UCSD-AML1 (cell line): Measurements from ENCODE around the gene SNU13.
A peak's percentile ranks its signal among the peaks of the same experiment; 100 is the strongest.
"Not testable (repeated sequence)": the region's sequence is repeated elsewhere in the genome, so short reads cannot be mapped to it uniquely, and the experiment has no call there.

Source experiments
- DNase-seq: peaks from one replicate; lab custom pipeline; 2025; ENCODE audit not compliant: unreplicated experiment; lab: John Stamatoyannopoulos, UW

SNU13 gene

DNA sequence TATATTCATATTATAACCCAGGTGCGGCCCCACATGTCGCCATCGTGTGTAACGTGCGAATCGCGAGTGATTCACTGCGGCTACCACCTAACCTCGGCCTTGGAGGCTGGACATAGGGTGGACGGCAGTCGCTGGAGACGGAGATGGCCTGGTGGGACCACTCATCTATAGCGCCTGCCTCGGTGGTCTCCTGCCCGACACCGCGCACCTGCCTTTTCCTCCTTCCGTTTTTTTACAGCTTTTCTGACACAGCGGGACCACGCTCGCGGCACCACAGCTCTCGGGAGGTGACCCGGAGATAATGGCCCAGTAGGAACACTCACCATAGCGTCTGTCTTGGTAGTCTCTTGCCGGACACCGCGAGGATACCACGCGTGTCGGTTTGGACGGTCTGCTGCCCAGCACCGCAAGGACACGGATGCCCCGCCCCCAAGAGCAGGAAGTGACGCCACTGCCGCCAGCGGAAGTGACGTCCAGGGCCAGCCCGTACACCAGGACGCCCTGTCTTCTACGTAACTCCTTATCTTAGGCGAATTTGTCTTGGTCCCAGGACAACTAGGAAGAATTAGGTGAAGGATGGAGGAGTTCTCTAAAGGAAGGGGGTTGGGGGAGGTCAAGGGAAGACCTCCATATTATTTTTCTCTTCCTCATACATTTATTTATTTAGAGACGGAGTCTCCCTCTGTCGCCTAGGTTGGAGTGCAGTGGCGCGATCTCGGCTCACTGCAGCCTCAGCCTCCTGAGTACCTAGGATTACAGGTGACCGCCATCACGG lies 6.4 kb downstream of the SNU13 start:
- DNase-seq: peak; percentile 81

- no peak for DNase-seq
These were observed 7.1 kb downstream of the SNU13 start for GRCh38 chr22:41681616-41682015.

- DNase-seq: no peak
These were observed 12.5 kb downstream of the SNU13 start for GRCh38 chr22:41676134-41676533.

DNA sequence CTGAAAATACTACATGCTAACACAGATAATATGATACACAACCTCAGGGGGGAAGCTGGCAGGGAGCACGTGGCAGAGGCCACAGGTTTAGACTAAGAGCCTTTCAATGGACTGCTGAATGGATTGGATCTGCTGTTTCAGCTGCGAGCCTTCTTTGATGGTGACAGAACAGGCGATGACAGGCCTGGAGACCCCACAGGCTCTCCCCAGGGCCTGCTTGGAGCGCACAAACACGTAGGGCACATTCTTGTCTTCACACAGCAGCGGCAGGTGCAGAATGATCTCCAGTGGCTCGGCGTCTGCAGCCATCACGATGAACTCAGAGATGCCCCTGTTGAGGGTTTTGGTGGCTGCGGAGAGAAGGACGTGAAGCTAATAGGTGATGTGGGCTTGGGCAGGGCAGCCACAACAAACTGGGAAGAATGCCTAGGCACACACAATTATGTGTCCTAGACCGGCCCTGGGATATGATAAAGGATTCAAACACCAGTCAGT lies 13.8 kb downstream of the SNU13 start:
- DNase-seq: no peak

DNA sequence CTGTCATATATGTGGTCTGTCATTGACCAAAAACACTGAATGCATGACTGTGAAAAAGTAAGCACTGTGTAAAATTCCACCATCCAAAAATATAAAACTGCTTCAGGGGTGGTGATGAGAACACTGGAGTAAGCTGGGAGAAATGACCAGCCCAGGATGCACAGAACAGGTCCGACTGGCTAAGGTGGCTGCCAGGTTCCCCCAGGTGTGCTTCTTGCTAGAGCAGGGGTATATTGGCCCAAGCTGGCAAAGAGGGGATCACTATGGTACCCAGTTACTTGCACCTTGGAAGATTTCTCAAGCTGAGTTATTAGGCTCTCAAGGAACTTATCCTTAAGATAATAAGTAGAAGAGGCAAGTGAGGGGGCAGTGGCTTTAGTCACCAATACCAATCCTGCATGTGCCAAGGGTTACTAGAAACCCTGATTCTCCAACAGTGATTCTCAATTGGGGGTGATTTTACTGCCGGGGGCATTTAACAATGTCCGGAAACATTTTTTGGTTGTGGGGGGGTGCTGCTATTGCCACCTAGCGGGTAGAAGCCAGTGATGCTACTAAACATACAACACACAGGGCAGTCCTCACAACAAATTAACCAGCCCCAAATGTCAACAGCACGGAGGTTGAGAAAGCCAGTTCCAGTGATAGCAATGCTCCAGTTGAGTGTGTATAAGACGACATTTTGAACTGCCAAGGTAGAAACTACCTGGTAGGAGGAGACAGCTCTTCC lies 15.7 kb downstream of the SNU13 start:
- no peak for DNase-seq

DNA sequence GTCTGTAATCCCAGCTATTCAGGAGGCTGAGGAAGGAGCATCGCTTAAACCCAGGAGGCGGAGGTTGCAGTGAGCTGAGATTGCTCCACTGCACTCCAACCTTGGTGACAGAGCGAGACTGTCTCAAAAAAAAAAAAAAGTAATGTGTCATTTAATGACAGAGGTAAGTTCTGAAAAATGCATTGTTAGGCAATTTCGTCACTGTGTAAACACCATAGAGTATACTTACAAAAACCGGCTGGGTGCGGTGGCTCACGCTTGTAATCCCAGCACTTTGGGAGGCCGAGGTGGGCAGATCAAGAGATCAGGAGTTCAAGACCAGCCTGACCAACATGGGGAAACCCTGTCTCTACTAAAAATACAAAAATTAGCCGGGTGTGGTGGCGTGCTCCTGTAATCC lies 16.6 kb downstream of the SNU13 start:
- DNase-seq: not testable (repeated sequence)

DNA sequence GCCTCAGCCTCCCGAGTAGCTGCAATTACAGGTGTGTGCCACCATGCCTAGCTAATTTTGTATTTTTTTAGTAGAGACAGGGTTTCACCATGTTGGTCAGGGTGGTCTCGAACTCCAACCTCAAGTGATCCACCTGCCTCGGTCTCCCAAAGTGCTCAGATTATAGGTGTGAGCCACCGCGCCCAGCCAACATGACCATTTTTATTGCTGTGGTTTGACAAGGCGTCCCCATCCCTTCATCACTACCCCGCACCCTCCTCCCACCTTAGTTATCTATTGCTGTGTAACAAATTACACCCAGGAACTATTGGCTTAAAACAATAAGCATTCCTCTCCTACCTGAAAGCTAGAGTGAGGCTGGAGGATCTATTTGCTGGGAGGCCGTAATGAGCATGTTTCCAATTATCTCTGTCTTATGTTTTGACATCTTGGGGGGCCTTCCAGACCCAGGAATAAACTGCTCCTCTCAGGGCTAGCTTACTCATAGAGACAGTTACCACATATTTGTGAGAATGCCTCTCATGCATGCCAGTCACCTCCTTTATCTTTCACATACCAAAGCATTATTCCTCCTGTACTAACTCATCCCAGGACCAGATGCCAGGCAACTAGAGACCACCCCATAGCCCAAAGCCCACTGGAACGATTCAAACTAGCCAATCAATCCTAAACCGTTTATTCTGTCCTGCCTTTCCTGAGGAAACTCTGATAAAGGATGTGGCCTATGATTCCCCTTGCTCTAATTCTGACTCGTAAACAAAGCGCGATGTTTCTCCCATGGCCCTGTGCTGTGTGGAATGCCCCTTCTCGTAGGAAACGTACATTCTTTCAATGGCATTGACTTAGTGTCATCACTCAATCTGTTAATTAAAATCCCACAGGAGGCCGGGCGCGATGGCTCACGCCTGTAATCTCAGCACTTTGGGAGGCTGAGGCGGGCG lies 19.4 kb downstream of the SNU13 start:
- no peak for DNase-seq

DNA sequence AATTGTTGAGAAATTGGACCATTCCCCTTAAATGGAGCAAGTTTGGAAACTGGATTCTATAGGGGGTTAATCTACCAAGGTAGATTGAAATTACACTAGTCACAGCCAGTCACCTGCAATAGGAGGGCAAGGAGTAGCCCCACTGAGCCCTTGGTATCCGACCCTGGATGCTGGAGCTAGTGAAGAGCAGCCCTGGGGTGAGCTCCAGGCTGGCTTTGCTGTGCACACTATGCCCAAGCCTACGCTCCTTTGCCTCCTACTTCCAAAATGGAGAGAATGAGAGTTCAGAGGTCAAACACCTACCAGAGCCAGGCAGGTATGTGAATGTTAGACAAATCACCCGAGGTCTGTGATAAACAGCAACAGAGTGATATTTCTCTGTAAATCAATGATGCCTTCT lies 23.7 kb downstream of the SNU13 start:
- no peak for DNase-seq

DNA sequence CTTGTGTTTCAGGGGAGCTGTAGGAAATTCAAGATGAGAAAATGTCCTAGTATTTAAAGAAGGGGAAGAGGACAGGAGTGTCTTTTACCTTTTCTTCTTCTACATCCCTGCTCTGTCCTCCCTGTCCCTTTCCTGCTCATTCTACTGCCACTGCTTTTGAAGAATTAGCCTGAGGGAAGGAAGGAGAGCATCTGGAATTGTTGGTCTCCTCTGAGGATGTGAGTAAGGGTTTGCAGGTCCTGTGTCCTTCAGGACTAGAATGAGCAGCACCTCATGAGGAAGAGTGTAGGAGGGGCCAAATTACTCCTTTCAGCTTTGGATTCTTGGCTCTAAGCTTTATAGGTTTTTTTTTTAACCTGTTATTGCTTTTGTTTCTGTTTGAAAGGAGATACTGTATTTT lies 24.2 kb downstream of the SNU13 start:
- no peak for DNase-seq

- DNase-seq: not testable (repeated sequence)
These were observed 25.1 kb downstream of the SNU13 start for GRCh38 chr22:41663594-41663993.

GRCh38 chr22:41661713-41662112 lies 27.0 kb downstream of the SNU13 start:
- no peak for DNase-seq

- DNase-seq: no peak
These were observed 27.6 kb downstream of the SNU13 start for GRCh38 chr22:41661088-41661487.

- no peak for DNase-seq
These were observed 28.3 kb downstream of the SNU13 start for GRCh38 chr22:41660416-41660815.

GRCh38 chr22:41659941-41660340 lies 28.7 kb downstream of the SNU13 start:
- no peak for DNase-seq

GRCh38 chr22:41658869-41659268 lies 29.8 kb downstream of the SNU13 start:
- no peak for DNase-seq

DNA sequence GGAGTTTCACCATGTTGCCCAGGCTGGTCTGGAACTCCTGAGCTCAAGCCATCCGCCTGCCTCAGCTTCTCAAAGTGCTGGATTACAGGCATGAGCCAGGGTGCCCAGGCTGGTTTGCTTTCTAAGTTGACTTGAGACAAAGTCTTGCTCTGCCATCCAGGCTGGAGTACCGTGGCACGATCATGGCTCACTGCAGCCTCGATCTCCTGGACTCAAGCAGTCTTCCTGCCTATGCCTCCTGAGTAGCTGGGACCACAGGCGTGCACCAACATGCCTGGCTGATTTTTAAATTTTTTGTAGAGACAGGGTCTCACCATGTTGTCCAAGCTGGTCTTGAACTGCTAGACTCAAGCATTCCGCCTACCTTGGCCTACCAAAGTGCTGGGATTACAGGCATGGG lies 31.0 kb downstream of the SNU13 start:
- DNase-seq: no peak

GRCh38 chr22:41656556-41656955 lies 32.1 kb downstream of the SNU13 start:
- no peak for DNase-seq

DNA sequence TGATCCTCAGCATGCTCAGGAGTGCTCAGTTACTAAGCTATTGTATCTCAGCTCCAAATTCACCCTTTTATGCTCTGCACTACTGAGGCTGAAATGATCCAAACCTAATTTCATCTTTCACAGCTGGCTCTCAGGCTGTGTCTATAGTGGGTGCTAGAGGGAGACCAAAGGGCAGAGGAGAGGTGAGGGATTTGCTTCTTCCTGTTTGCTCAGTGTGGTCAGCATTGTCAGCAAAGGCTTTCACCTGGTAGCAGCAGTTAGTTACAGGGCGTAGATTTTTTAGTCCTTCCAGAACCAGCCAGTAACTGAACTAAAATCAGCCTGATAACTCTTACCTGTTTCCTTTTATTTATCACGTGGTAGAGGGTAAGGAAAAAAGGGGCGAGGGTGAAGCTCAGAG lies 34.3 kb downstream of the SNU13 start:
- no peak for DNase-seq

DNA sequence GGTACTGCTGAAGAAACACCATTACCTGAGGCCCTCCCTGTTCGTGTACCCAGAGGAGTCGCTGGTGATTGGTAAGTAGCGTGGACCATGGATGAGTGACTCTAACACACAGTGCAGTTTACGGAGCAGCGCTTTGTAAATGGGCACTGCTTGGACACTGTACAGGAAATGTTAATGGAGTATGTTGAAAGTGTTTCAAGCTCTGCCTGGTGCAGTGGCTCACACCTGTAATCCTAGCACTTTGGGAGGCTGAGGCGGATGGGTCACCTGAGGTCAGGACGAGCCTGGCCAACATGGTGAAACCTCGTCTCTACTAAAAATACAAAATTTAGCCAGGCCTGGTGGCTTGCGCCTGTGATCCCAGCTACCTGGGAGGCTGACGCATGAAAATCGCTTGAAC lies 37.8 kb downstream of the SNU13 start:
- DNase-seq: no peak

GRCh38 chr22:41650229-41650628 lies 38.4 kb downstream of the SNU13 start:
- DNase-seq: no peak

GRCh38 chr22:41648432-41648831 lies 40.2 kb downstream of the SNU13 start:
- DNase-seq: no peak
